Measurements from ENCODE around the gene FRA10AC1. TPM values are rescaled to one million over a fixed set of nuclear protein-coding genes. Genes with fewer than 3 reads are reported as not detected.

FRA10AC1 gene
- total RNA-seq, 2 experiments from 2014 or later = 18.9 to 29.4 TPM

- POLR2A ChIA-PET = no interaction called here
- intact Hi-C loops (cut with DNase I, micrococcal nuclease) = no loop called here
- no peaks in the 10 kb centered on the region for H3K4me1 Mint-ChIP-seq
These were observed 30.2 kb downstream of the FRA10AC1 start for GRCh38 chr10:93672022-93672678.

DNA sequence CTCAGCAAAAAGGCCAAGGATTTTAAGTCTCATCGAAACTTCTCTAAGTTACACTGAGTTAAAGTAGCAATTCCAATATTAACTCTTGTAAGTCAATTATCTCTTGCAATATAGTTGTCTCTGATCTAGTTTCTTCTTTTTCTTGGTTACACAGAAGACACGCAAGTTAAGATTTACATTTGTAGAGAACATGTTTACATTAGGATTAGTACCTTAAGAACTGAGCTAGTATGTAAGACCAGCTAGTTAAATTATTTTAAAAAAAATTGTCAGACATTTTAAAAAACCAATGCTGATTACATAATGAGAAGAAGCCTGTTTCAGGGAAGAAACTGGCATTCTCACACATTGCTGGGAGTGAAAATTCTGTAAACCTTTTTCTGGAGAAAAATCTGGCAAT lies 31.4 kb downstream of the FRA10AC1 start:
- H3K27ac Mint-ChIP-seq = no peak overlapping the region
- ATAC-seq = no peak
- H3K27me3 Mint-ChIP-seq = no peaks in the 10 kb centered on the region
- no peaks in the 10 kb centered on the region for H3K9me3 Mint-ChIP-seq (ENCODE audit: low read depth)
- ChIA-PET CTCF (interaction anchor here (0.5 to 1.1 kb wide), 5 partner anchors 8 to 145 kb away, joined by 3 read pairs; no protein-coding TSS in a partner anchor), POLR2A (no interaction called here)
- DNase-seq = no peak
- intact Hi-C loops (cut with DNase I, micrococcal nuclease) = no loop called here
- H3K36me3 Mint-ChIP-seq (ENCODE audit: low read depth) = peaks cover 24% of the 10 kb centered on the region
- H3K4me1 Mint-ChIP-seq = no peaks in the 10 kb centered on the region
- H3K4me3 Mint-ChIP-seq = no peak overlapping the region

More at GRCh38 chr10:93672022-93672678, 30.2 kb downstream of the FRA10AC1 start:
- DNase-seq (no peak), ATAC-seq (no peak)
- CTCF ChIA-PET = no interaction called here
- Mint-ChIP-seq H3K4me3 (no peak overlapping the region), H3K27me3 (no peaks in the 10 kb centered on the region), H3K9me3 (ENCODE audit: low read depth) (no peaks in the 10 kb centered on the region), H3K36me3 (ENCODE audit: low read depth) (peaks cover 27% of the 10 kb centered on the region), H3K27ac (no peak overlapping the region)

GRCh38 chr10:93670372-93670771 lies 32.0 kb downstream of the FRA10AC1 start:
- ATAC-seq (no peak), DNase-seq (no peak)
- Mint-ChIP-seq H3K27ac (no peak overlapping the region), H3K9me3 (ENCODE audit: low read depth) (no peaks in the 10 kb centered on the region), H3K27me3 (no peaks in the 10 kb centered on the region), H3K4me1 (no peaks in the 10 kb centered on the region), H3K4me3 (no peak overlapping the region), H3K36me3 (ENCODE audit: low read depth) (peaks cover 24% of the 10 kb centered on the region)
- ChIA-PET POLR2A (no interaction called here), CTCF (interaction anchor here (0.7 to 1.1 kb wide), 4 partner anchors 9 to 146 kb away, joined by 3 read pairs; no protein-coding TSS in a partner anchor)
- intact Hi-C loops (cut with DNase I, micrococcal nuclease) = no loop called here

DNA sequence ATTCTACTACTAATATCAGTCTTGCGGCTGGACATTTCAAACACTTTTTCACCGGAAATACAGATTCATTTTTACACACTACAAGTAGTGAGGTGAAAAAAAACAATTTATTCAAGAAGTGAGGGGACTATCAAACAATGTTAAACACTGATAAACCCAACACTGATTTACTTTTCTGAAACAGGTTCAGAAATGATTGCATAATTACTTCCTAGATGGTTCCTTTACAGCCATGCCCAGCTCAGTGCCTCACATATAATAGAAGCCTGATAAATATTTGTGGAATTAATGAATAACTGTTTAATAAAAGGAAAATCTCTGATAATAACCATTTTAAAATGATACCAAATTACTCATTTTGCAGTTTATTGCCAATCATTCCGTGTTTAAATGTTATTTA lies 34.6 kb downstream of the FRA10AC1 start:
- Mint-ChIP-seq H3K4me3 (no peak overlapping the region), H3K4me1 (no peaks in the 10 kb centered on the region), H3K27ac (no peak overlapping the region), H3K36me3 (ENCODE audit: low read depth) (peaks cover 18% of the 10 kb centered on the region), H3K9me3 (ENCODE audit: low read depth) (no peaks in the 10 kb centered on the region), H3K27me3 (no peaks in the 10 kb centered on the region)
- POLR2A ChIA-PET = no interaction called here
- CTCF ChIA-PET = no interaction called here
- no peak for DNase-seq
- no peak for ATAC-seq
- intact Hi-C loops (cut with DNase I, micrococcal nuclease) = no loop called here

GRCh38 chr10:93666030-93666429 lies 36.4 kb downstream of the FRA10AC1 start:
- ATAC-seq (no peak), DNase-seq (no peak)
- Mint-ChIP-seq H3K36me3 (ENCODE audit: low read depth) (peaks cover 21% of the 10 kb centered on the region), H3K27ac (no peak overlapping the region), H3K27me3 (no peaks in the 10 kb centered on the region), H3K4me3 (no peak overlapping the region), H3K4me1 (no peaks in the 10 kb centered on the region), H3K9me3 (ENCODE audit: low read depth) (no peaks in the 10 kb centered on the region)
- intact Hi-C loops (cut with DNase I, micrococcal nuclease) = no loop called here
- POLR2A ChIA-PET = no interaction called here
- CTCF ChIA-PET = no interaction called here

DNA sequence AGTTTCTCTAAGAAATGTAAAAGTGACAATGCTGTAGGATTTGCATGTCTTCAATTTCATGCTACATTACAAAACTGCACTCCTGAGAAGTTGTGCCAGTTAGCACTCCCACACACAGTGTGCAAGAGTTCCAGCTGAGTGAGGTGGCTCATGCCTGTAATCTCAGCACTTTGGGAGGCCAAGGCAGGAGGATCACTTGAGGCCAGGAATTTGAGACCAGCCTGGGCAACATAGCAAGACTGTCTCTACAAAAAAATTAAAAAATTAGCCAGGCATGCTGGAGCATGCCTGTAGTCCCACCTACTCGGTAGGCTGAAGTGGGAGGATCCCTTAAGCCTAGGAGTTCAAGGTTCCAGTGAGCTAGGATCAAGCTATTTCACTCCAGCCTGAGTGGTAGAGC lies 44.6 kb downstream of the FRA10AC1 start:
- Mint-ChIP-seq H3K36me3 (ENCODE audit: low read depth) (peaks cover 13% of the 10 kb centered on the region), H3K27me3 (no peaks in the 10 kb centered on the region), H3K4me1 (no peaks in the 10 kb centered on the region), H3K27ac (no peak overlapping the region), H3K9me3 (ENCODE audit: low read depth) (no peaks in the 10 kb centered on the region), H3K4me3 (no peak overlapping the region)
- ChIA-PET POLR2A (no interaction called here), CTCF (interaction anchor here (0.6 to 0.7 kb wide), 2 partner anchors 34 to 128 kb away, joined by 3 read pairs; no protein-coding TSS in a partner anchor)
- intact Hi-C loops (cut with DNase I, micrococcal nuclease) = no loop called here
- DNase-seq = no peak
- ATAC-seq = no peak

DNA sequence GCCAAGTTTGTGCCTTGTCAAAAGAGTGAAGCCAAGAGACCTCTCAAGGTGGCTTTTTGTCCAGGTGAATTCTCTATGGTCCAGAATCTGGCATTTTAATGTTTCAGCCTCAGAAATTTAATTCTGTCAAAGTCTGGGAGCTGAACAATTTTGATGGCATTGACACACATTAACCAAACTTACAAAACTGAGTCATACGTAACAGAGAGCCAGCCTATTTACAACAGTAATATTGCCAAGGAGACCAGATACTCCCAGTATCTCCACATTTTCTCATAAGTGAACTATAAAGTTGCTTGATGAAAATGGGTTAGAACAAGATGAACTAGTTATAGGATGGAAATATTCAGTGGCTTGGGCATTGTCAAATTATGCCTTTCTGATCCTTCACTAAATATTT lies 46.2 kb downstream of the FRA10AC1 start:
- H3K4me1 Mint-ChIP-seq = no peaks in the 10 kb centered on the region
- ChIA-PET CTCF (no interaction called here), POLR2A (no interaction called here)
- ATAC-seq (no peak), DNase-seq (no peak)
- no peaks in the 10 kb centered on the region for H3K9me3 Mint-ChIP-seq (ENCODE audit: low read depth)
- no peaks in the 10 kb centered on the region for H3K27me3 Mint-ChIP-seq
- H3K27ac Mint-ChIP-seq = no peak overlapping the region
- H3K36me3 Mint-ChIP-seq (ENCODE audit: low read depth) = peaks cover 10% of the 10 kb centered on the region
- H3K4me3 Mint-ChIP-seq = no peak overlapping the region
- intact Hi-C loops (cut with DNase I, micrococcal nuclease) = no loop called here

DNA sequence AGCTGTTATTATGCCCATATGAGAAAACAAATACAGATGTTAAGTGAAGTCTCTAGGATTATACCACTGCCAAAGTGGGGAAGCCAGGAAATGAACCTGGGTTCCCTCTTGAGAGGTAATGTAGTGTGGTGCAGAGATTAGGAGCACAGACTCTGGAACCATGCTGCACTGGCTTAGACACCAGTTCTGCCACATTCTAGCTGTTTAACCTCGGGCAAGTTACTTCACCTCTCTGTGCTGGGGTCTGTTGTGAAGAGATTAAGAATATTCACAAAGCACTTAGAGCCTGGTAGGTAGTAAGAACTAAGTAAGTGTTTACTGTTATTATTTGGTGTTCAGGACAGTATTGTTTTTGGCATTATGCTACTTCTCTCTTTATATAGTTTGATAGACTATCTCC lies 48.2 kb downstream of the FRA10AC1 start:
- H3K27me3 Mint-ChIP-seq = no peaks in the 10 kb centered on the region
- CTCF ChIA-PET = interaction anchor here (0.6 kb wide), 1 partner anchor 1033 kb away, joined by 3 read pairs; no protein-coding TSS in a partner anchor

GRCh38 chr10:93652857-93653256 lies 49.5 kb downstream of the FRA10AC1 start:
- H3K36me3 Mint-ChIP-seq (ENCODE audit: low read depth) = no peaks in the 10 kb centered on the region
- ATAC-seq = no peak
- no peaks in the 10 kb centered on the region for H3K9me3 Mint-ChIP-seq (ENCODE audit: low read depth)
- CTCF ChIA-PET = no interaction called here
- intact Hi-C loops (cut with DNase I, micrococcal nuclease) = no loop called here
- H3K4me1 Mint-ChIP-seq = no peaks in the 10 kb centered on the region
- H3K27ac Mint-ChIP-seq = no peak overlapping the region
- POLR2A ChIA-PET = no interaction called here
- no peak for DNase-seq
- H3K4me3 Mint-ChIP-seq = no peak overlapping the region
- no peaks in the 10 kb centered on the region for H3K27me3 Mint-ChIP-seq

More for the DNA sequence above, 48.2 kb downstream of the FRA10AC1 start:
- Mint-ChIP-seq H3K4me3 (no peak overlapping the region), H3K36me3 (ENCODE audit: low read depth) (no peaks in the 10 kb centered on the region), H3K27ac (no peak overlapping the region), H3K9me3 (ENCODE audit: low read depth) (no peaks in the 10 kb centered on the region), H3K4me1 (no peaks in the 10 kb centered on the region)
- intact Hi-C loops (cut with DNase I, micrococcal nuclease) = no loop called here
- no peak for ATAC-seq
- POLR2A ChIA-PET = no interaction called here
- no peak for DNase-seq

GRCh38 chr10:93639791-93640190 lies 62.6 kb downstream of the FRA10AC1 start:
- H3K9me3 Mint-ChIP-seq (ENCODE audit: low read depth) = no peaks in the 10 kb centered on the region
- no peaks in the 10 kb centered on the region for H3K4me1 Mint-ChIP-seq
- ATAC-seq (no peak), DNase-seq (no peak)
- H3K36me3 Mint-ChIP-seq (ENCODE audit: low read depth) = no peaks in the 10 kb centered on the region
- no peak overlapping the region for H3K27ac Mint-ChIP-seq
- ChIA-PET CTCF (interaction anchor here (0.9 to 1.4 kb wide), 2 partner anchors 31 to 256 kb away, joined by 3 to 4 read pairs; no protein-coding TSS in a partner anchor), POLR2A (no interaction called here)
- intact Hi-C loops (cut with DNase I, micrococcal nuclease) = no loop called here
- H3K27me3 Mint-ChIP-seq = peaks cover 19% of the 10 kb centered on the region
- H3K4me3 Mint-ChIP-seq = no peak overlapping the region

- intact Hi-C loops (cut with DNase I, micrococcal nuclease) = no loop called here
- ATAC-seq (no peak), DNase-seq (no peak)
- Mint-ChIP-seq H3K27ac (no peak overlapping the region), H3K27me3 (peaks cover 8% of the 10 kb centered on the region), H3K4me3 (no peak overlapping the region), H3K4me1 (no peaks in the 10 kb centered on the region), H3K36me3 (ENCODE audit: low read depth) (no peaks in the 10 kb centered on the region), H3K9me3 (ENCODE audit: low read depth) (no peaks in the 10 kb centered on the region)
- POLR2A ChIA-PET = no interaction called here
- CTCF ChIA-PET = interaction anchor here (0.7 kb wide), 1 partner anchor 1939 kb away, joined by 3 read pairs; no protein-coding TSS in a partner anchor
These were observed 71.5 kb downstream of the FRA10AC1 start for GRCh38 chr10:93630625-93631557.

Data from activated CD4-positive, alpha-beta T cell treated with anti-CD3 and anti-CD28 coated beads for 36 hours (primary cell).